ENCODE measurements around the gene NAV2.
"Not testable (repeated sequence)": the region's sequence is repeated elsewhere in the genome, so short reads cannot be mapped to it uniquely, and the experiment has no call there.

The NAV2 gene

GRCh38 chr11:19894404-19894803 lies 181.8 kb downstream of the NAV2 start:
- H3K36me3 ChIP-seq (ENCODE audit: control insufficient read depth, insufficient read depth, low read length): peaks cover 52% of the 10 kb centered on the region

GRCh38 chr11:19895037-19895436 lies 182.4 kb downstream of the NAV2 start:
- H3K4me1 ChIP-seq (ENCODE audit: control insufficient read depth, insufficient read depth, low read length); H3K9me3 ChIP-seq (ENCODE audit: control insufficient read depth, insufficient read depth, low read length); H3K27me3 ChIP-seq (ENCODE audit: control insufficient read depth, insufficient read depth, low read length); H3K4me3 ChIP-seq (ENCODE audit: low read depth, low read length); H3K27ac ChIP-seq (ENCODE audit: low read depth, low read length); H3K9ac ChIP-seq (ENCODE audit: low read depth, low read length): not testable (repeated sequence)
- H3K36me3 ChIP-seq (ENCODE audit: control insufficient read depth, insufficient read depth, low read length): peaks cover 52% of the 10 kb centered on the region

More at GRCh38 chr11:19894404-19894803, 181.8 kb downstream of the NAV2 start:
- Histone ChIP-seq H3K9me3 (ENCODE audit: control insufficient read depth, insufficient read depth, low read length) (no peaks in the 10 kb centered on the region), H3K27me3 (ENCODE audit: control insufficient read depth, insufficient read depth, low read length) (no peaks in the 10 kb centered on the region), H3K27ac (ENCODE audit: low read depth, low read length) (no peak overlapping the region), H3K4me3 (ENCODE audit: low read depth, low read length) (no peak overlapping the region), H3K4me1 (ENCODE audit: control insufficient read depth, insufficient read depth, low read length) (peaks cover 7% of the 10 kb centered on the region), H3K9ac (ENCODE audit: low read depth, low read length) (no peak overlapping the region)

- no peaks in the 10 kb centered on the region for H3K9me3 ChIP-seq (ENCODE audit: control insufficient read depth, insufficient read depth, low read length)
- no peaks in the 10 kb centered on the region for H3K27me3 ChIP-seq (ENCODE audit: control insufficient read depth, insufficient read depth, low read length)
- H3K4me1 ChIP-seq (ENCODE audit: control insufficient read depth, insufficient read depth, low read length): no peaks in the 10 kb centered on the region
- peaks cover 48% of the 10 kb centered on the region for H3K36me3 ChIP-seq (ENCODE audit: control insufficient read depth, insufficient read depth, low read length)
- H3K27ac ChIP-seq (ENCODE audit: low read depth, low read length): no peak overlapping the region
- no peak overlapping the region for H3K4me3 ChIP-seq (ENCODE audit: low read depth, low read length)
- no peak overlapping the region for H3K9ac ChIP-seq (ENCODE audit: low read depth, low read length)
These were observed 183.1 kb downstream of the NAV2 start for GRCh38 chr11:19895776-19896175.

DNA sequence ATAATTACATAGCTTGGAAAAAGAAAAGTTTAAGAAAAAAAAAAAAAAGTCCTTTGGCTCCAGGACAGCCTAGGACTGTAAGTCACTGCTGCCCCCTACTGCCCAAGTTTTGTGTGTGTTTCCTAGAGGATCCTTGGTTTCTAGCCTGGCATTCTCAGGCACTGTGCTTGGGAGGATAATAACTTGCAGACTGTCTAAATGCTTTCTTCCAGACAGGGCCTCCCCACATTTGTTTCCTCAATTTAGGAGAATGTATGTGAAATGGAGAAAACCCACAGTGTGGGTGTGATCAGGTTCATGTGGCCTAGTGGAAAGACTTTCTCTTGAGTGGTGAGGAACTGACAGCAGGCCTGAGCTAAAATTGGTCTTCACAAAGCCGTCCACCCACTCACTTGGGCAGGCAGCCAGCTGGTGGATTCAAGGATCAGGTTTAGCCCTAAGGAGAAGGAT lies 191.0 kb downstream of the NAV2 start:
- Histone ChIP-seq H3K9me3 (ENCODE audit: control insufficient read depth, insufficient read depth, low read length) (no peaks in the 10 kb centered on the region), H3K36me3 (ENCODE audit: control insufficient read depth, insufficient read depth, low read length) (peaks cover 10% of the 10 kb centered on the region; the same call in 1 of the 2 replicates), H3K4me1 (ENCODE audit: control insufficient read depth, insufficient read depth, low read length) (peaks cover 10% of the 10 kb centered on the region), H3K27ac (ENCODE audit: low read depth, low read length) (no peak overlapping the region), H3K27me3 (ENCODE audit: control insufficient read depth, insufficient read depth, low read length) (no peaks in the 10 kb centered on the region), H3K9ac (ENCODE audit: low read depth, low read length) (no peak overlapping the region), H3K4me3 (ENCODE audit: low read depth, low read length) (no peak overlapping the region)

DNA sequence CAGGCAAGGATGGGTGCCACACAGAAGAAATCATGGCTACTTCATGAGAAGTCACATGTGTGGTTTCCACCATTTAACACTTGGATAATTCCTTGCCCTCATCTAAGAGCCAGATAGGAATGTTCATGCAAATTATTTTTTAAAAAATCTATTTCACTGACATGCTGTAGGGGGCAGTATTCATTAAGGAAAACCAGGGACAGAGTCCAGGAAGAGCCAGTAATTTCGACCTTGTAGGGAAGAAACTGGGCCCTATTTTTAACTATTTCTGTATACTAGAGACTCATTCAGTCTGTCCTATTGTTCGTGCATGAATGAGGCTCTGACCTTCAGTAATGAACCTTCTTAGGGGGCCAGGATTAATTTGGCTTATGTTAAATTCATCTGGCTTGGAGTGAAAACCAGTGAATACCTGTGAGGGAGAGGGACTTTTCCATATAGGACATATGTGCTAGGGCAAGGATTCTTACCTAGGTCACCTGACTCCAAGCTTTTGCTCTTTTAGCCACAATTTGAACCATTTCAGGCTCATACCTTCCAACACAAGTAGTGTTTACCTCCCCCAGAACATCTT lies 192.7 kb downstream of the NAV2 start:
- H3K27me3 ChIP-seq (ENCODE audit: control insufficient read depth, insufficient read depth, low read length): no peaks in the 10 kb centered on the region
- H3K4me1 ChIP-seq (ENCODE audit: control insufficient read depth, insufficient read depth, low read length): peaks cover 10% of the 10 kb centered on the region
- no peaks in the 10 kb centered on the region for H3K9me3 ChIP-seq (ENCODE audit: control insufficient read depth, insufficient read depth, low read length)
- no peak overlapping the region for H3K9ac ChIP-seq (ENCODE audit: low read depth, low read length)
- H3K4me3 ChIP-seq (ENCODE audit: low read depth, low read length): no peak overlapping the region
- peaks cover 8% of the 10 kb centered on the region; the same call in 1 of the 2 replicates for H3K36me3 ChIP-seq (ENCODE audit: control insufficient read depth, insufficient read depth, low read length)
- H3K27ac ChIP-seq (ENCODE audit: low read depth, low read length): no peak overlapping the region

DNA sequence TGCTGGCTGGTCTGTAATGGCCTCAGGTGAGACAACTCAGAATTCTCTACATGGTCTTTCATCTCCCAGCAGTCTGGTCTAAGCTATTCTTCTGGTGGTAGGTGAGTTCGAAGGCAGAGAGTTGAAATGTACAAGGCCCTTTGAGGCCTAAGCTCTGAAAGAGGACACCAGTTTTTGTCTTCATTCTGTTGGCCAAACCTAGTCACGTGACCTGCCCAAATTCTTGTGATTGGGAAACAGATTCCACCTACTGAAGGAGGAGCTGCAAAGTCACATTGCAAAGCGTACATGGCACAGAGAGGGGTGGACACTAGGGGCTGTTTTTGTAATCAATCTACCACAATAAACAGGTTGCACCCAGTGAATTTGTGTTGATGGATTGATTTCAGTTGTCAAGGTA lies 193.5 kb downstream of the NAV2 start:
- H3K4me3 ChIP-seq (ENCODE audit: low read depth, low read length): no peak overlapping the region
- no peaks in the 10 kb centered on the region for H3K27me3 ChIP-seq (ENCODE audit: control insufficient read depth, insufficient read depth, low read length)
- no peak overlapping the region for H3K27ac ChIP-seq (ENCODE audit: low read depth, low read length)
- peaks cover 10% of the 10 kb centered on the region for H3K4me1 ChIP-seq (ENCODE audit: control insufficient read depth, insufficient read depth, low read length)
- no peaks in the 10 kb centered on the region for H3K9me3 ChIP-seq (ENCODE audit: control insufficient read depth, insufficient read depth, low read length)
- peaks cover 8% of the 10 kb centered on the region; the same call in 1 of the 2 replicates for H3K36me3 ChIP-seq (ENCODE audit: control insufficient read depth, insufficient read depth, low read length)
- no peak overlapping the region for H3K9ac ChIP-seq (ENCODE audit: low read depth, low read length)

DNA sequence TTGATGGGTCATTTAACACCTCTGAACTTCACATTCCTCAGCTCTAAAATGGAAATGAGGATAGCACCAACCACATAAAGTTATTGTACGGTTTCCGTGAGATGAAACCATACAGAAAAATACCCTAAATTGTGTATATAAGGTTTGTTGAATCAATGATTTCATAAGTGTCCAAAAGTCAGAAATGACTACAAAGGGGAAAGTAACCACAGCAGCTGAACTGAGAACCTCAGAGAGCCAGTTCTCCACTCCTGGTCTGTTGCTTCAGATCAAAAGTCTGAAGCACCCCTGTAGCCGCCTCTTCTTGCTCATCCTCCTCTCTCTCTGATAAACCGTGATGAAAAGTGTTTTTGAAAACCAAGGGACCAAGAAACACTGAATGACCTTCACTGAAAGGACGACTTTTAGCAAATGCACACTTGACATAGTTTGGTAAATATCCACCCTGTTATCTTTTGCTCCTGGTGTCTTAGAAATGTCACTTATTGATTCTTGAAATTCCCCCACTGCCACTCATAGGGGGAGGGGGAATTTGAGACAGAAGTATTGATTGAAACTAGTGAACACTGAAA lies 194.5 kb downstream of the NAV2 start:
- Histone ChIP-seq H3K27ac (ENCODE audit: low read depth, low read length) (no peak overlapping the region), H3K4me1 (ENCODE audit: control insufficient read depth, insufficient read depth, low read length) (peaks cover 15% of the 10 kb centered on the region), H3K9ac (ENCODE audit: low read depth, low read length) (no peak overlapping the region), H3K9me3 (ENCODE audit: control insufficient read depth, insufficient read depth, low read length) (no peaks in the 10 kb centered on the region), H3K36me3 (ENCODE audit: control insufficient read depth, insufficient read depth, low read length) (peaks cover 8% of the 10 kb centered on the region; the same call in 1 of the 2 replicates), H3K27me3 (ENCODE audit: control insufficient read depth, insufficient read depth, low read length) (no peaks in the 10 kb centered on the region), H3K4me3 (ENCODE audit: low read depth, low read length) (no peak overlapping the region)

DNA sequence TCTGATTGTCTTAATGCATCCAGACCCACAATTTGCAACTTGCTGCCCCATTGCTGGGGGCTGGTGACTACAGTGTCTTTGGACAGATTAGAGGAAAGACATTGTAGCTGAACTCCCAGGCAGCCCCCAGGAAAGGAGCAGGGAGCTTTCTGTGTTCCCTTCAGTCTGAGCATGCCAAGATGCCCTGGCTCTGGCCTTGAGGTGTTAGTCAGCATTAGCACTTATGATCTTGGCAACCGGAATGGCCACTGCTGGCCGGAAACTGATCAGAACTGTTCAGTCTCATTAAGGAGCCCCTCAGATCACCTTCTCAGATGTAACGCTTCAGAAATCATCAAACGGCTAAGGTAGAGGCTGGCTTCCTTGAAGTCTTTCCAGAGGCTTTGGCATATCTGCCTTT lies 195.2 kb downstream of the NAV2 start:
- Histone ChIP-seq H3K4me3 (ENCODE audit: low read depth, low read length) (no peak overlapping the region), H3K9ac (ENCODE audit: low read depth, low read length) (no peak overlapping the region), H3K9me3 (ENCODE audit: control insufficient read depth, insufficient read depth, low read length) (no peaks in the 10 kb centered on the region), H3K36me3 (ENCODE audit: control insufficient read depth, insufficient read depth, low read length) (peaks cover 8% of the 10 kb centered on the region; the same call in 1 of the 2 replicates), H3K27me3 (ENCODE audit: control insufficient read depth, insufficient read depth, low read length) (no peaks in the 10 kb centered on the region), H3K27ac (ENCODE audit: low read depth, low read length) (no peak overlapping the region), H3K4me1 (ENCODE audit: control insufficient read depth, insufficient read depth, low read length) (peaks cover 22% of the 10 kb centered on the region)

DNA sequence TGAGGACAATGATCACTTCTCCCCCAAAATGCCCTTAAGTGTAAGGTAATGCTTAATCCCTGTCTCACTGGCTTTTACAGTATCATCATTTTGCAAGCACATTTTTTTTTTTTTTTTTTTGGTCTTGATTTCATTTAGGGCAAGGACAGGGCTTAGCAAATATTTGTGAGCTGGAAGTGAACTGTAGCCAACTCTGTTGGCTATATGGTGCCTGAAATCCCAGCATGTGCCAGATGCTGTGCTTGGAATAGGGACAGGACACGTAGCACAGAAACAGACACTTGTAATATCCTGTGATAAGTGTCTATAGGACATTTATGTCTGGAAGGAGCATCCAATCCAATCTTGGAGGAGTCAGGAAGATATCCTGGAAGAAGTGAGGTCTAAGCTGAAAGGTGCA lies 198.3 kb downstream of the NAV2 start:
- no peak overlapping the region for H3K27ac ChIP-seq (ENCODE audit: low read depth, low read length)
- H3K4me1 ChIP-seq (ENCODE audit: control insufficient read depth, insufficient read depth, low read length): peaks cover 26% of the 10 kb centered on the region
- no peak overlapping the region for H3K4me3 ChIP-seq (ENCODE audit: low read depth, low read length)
- H3K27me3 ChIP-seq (ENCODE audit: control insufficient read depth, insufficient read depth, low read length): no peaks in the 10 kb centered on the region
- H3K9me3 ChIP-seq (ENCODE audit: control insufficient read depth, insufficient read depth, low read length): no peaks in the 10 kb centered on the region
- H3K36me3 ChIP-seq (ENCODE audit: control insufficient read depth, insufficient read depth, low read length): peaks cover 13% of the 10 kb centered on the region; the same call in 1 of the 2 replicates
- no peak overlapping the region for H3K9ac ChIP-seq (ENCODE audit: low read depth, low read length)

DNA sequence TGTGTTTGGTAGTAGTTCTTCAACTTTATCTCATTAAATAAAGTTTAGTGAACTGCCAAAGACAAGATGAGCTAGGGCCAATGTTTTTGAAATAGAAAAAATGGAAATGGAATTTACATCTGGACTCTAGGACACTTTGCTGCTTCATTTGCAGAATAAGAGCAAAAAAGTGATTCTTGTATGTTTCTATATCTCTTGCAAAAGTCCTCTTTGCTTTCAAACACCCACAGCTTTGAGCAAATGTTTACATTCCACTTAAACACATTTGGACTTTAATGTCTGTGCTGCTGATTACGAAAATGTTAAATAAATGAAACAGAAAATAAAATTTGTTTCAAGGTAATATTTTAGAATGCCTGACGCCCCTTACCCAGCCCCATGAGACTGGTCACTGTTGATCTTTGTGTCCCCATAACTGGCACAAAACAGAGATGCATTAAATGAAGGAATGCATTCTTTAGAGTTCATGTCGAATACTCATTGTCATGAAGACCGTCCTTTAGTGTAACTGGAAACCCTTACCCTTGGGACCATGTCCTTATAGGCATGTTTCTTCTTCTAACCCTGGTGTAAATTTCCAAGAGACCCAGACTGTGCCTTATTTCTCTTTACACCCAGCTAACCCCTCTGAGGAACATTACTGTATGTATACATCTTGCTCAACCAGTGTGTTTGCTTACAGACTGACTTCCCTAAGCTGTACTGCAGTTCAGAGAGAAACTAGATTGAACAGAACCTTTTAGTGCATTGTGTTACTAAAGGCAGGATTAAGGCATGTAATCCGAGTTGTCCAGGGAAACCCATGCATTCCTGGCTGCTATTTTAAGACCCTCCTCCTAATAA lies 199.7 kb downstream of the NAV2 start:
- Histone ChIP-seq H3K36me3 (ENCODE audit: control insufficient read depth, insufficient read depth, low read length) (peaks cover 16% of the 10 kb centered on the region; the same call in 1 of the 2 replicates), H3K27me3 (ENCODE audit: control insufficient read depth, insufficient read depth, low read length) (no peaks in the 10 kb centered on the region), H3K9ac (ENCODE audit: low read depth, low read length) (no peak overlapping the region), H3K9me3 (ENCODE audit: control insufficient read depth, insufficient read depth, low read length) (no peaks in the 10 kb centered on the region), H3K4me3 (ENCODE audit: low read depth, low read length) (no peak overlapping the region), H3K27ac (ENCODE audit: low read depth, low read length) (peak overlapping the region; percentile 53), H3K4me1 (ENCODE audit: control insufficient read depth, insufficient read depth, low read length) (peaks cover 26% of the 10 kb centered on the region)
